HG02623 (cell line): ENCODE measurements around the gene MGMT.

Source experiments
- ATAC-seq: cut with Tn5 transposase; IDR thresholded peaks from one replicate; pipeline ENCODE4 v1.9.1; 2021; ENCODE audit warnings: moderate library complexity; ENCODE audit not compliant: unreplicated experiment

Gene MGMT

GRCh38 chr10:129647590-129647989, 180.5 kb downstream of the MGMT start:
- ATAC-seq: no peak

- no peak for ATAC-seq
Measured at GRCh38 chr10:129648856-129649255, 181.8 kb downstream of the MGMT start.

DNA sequence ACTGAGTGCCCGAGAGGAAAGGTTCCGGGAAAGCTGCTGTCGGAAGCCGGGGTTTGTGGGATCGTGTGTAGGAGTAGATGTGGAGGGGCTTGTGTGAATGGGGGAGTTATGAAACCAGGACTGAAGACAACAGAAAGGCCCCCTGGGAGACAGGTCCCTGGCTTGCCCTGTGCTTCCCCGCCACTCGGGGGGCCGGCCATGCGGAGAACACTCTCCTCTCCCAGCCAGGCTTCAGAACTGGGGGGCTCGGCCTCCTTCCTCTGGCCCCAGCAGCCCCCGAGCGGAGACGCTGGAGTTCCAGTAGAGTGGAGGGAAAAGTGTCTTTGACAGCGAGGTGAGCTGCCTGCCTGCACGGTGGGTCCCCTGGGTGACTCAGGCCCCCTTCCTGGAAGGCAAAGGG, 185.0 kb downstream of the MGMT start:
- no peak for ATAC-seq

GRCh38 chr10:129652521-129653201, 185.6 kb downstream of the MGMT start:
- no peak for ATAC-seq

GRCh38 chr10:129653428-129653827, 186.4 kb downstream of the MGMT start:
- ATAC-seq: no peak

DNA sequence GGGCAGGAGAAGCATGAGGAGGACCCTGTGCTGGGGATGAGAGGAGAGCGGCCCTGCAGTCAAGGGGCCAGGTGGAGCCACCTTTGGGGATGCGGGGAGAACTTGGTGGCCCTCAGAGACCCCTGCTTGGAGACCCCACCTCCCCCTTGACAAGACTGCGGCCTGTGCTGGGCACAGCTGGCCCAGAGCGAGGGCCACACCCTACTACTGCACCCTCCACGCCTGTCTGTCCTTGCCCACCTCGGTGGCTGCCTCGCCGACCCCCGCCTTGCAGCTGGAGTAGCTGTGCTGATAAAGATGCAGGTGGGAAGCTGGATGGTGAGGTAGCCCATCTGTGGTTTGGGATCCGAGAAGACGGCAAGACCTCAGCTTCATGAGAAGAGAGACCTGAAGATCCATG, 186.8 kb downstream of the MGMT start:
- no peak for ATAC-seq

DNA sequence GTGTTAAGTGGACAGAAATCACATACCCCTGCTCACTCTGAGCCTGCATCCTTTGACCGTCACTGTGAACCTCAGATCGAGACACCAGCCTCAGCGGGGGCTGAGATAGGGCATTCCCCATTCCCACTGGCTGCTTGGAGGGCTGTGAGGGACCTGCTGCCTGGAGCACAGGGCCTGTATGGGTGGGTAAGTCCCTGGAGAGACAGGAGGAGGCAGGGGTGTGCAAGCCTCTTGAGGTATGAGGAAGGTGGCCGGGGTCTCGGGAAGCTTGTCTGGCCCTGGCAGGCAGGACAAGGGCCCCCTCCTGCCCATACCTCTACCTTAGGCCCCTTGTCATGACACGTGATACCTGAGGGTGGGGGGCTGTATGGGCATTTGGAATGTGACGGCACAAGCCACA, 187.4 kb downstream of the MGMT start:
- ATAC-seq: no peak

DNA sequence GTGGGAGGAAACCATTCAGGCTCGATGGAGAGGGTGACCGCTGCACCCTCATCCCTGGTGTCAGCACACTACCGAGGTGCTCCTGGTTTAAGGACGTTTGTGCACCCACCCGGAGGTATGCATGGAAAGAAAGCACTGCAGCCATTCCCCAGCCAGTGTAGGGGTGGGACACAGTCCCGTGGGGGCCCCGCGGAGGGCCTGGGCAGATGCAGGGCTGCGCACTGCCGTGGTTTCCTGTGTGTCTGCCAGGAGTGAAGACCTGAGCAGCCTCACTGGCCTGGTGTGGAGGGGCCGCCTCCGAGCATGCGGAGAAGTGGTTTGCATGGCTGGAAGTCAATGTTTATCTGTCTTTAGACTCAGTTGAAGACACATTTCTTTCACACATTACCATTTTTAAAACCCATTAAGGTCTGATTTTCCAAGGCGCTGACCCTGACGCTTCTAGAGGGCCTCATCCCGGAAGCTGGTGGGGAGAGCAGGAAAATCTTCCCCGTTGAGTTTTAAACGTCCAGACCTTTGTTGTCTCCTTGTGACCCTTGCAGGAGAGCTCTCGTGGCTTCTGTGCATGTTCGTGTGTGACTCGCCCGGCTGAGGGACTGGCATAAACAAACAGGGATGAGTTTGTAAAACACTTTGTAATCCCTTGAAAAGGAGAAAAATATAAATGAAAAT, 188.1 kb downstream of the MGMT start:
- ATAC-seq: no peak

DNA sequence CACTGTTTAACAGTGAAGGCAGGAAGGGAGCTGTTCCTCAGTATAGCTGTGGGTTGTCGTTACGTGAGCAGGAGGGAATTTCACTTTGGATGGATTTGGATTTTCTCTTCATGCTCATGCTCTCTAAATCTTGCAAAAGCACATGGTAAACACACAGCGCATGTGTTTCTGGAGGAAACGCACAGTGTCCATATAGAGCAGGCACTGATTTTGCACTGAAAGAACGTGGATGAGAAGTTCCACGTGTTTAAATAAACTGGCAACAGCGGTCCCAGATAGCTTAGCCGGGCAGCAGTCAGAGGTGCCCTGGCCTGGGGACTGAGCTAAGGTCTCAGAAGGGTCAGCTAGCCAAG, 188.6 kb downstream of the MGMT start:
- no peak for ATAC-seq

DNA sequence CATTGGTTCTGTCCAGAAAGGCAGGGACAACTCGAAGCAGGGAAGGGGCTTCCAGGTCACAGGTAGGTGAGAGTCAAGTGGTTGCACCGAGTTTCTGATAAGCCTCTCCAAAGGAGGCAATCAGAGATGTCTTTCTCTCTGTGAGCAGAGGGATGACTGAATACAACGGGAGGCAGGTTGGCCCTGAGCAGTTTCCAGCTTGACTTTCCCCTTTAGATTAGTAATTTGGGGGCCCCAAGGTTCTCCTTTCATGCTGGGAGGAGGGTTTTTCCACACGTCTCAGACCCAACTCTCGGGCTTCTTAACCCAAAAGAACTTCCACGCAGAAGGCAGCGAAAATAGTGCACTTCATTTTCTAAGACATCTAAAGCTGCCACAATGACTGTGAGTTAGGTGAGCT, 189.6 kb downstream of the MGMT start:
- no peak for ATAC-seq

- ATAC-seq: no peak
Measured at GRCh38 chr10:129657297-129658017, 190.4 kb downstream of the MGMT start.

DNA sequence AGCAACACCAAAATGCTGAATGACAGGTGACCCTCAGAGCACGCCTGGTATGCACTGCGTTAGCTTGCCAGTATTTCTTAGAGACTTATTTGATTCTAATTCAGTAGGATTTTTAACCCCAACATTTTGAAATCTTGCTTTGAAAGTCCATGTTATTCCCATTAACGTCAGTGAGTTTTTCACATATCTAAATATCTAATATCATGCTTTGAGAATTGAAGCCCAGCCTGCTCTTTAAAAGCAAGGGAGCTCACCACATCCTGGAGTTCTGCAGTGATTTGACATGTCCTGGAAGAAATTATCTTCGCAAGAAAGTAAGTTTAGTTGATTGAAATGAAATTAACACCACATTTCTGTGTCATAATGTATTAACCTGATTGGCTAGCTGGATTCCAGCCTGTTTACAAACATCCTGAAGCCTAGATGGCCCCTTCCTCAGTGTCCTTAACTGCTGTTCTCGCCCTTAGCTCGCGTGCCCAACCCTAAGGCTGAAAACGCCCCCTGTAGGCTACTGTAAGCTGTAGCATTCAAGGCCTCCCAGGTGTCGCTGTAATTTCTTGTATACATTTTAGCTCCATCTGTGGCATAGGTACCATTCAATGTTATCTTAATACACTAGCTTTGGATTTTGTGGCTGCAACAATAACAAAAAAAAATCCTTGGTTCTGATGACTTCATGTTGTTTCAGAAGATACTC, 191.5 kb downstream of the MGMT start:
- ATAC-seq: no peak

DNA sequence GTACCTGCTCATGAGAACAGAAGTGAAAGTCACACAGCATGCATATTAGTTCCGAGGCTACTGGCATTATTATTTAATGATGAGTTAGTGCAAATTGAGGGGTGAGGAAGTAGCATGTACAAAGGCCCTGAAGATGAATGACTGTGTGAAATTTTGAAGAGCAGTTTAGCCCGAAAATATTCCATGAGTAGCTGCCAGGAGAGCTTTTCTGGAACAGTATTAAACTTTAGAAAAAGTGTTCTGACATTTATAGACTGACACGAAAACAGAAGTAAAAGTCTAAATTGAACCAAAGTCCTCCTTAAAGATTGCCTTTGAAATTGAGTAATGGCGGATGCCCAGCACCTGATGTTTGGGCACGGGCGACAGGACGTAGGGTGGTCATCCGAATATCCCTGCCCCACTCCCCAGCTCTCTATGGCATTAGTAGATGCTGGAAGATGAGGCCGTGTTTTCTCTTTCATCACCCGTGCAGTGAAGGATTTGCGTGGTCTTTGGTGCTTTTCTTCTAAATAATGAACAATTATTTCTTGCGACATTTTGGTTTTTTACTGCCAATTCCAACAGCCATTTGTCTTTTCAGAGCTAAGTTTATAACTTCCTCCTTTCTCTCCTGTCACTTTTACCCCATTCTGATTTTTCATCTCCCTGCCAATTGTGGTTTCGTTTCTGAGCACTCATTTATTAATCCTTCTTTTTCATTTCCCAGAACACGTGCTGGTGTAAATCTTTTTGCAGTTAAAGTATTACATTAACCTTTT, 192.6 kb downstream of the MGMT start:
- ATAC-seq: no peak

DNA sequence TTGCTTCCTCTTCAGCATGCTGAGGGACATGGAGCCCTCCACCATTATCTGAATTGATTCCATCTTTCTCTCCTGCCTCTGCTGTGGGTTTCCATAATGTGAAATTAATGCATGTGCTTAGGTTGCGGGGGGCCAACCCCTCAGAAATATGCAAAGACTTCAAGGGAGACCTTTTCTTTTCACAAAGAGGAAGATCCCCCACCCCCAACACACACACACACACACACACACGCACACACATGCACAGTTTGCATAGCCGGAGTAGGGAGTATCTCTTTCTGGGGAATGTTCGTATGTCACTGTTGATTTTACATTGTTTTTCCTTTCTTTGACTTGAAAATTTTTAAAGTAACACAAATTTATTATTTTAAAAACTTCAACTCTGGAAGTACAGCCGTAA, 193.5 kb downstream of the MGMT start:
- ATAC-seq: no peak

- no peak for ATAC-seq
Measured at GRCh38 chr10:129662426-129662825, 195.4 kb downstream of the MGMT start.

GRCh38 chr10:129670124-129670523, 203.1 kb downstream of the MGMT start:
- no peak for ATAC-seq

- no peak for ATAC-seq
Measured at GRCh38 chr10:129673292-129673691, 206.3 kb downstream of the MGMT start.

DNA sequence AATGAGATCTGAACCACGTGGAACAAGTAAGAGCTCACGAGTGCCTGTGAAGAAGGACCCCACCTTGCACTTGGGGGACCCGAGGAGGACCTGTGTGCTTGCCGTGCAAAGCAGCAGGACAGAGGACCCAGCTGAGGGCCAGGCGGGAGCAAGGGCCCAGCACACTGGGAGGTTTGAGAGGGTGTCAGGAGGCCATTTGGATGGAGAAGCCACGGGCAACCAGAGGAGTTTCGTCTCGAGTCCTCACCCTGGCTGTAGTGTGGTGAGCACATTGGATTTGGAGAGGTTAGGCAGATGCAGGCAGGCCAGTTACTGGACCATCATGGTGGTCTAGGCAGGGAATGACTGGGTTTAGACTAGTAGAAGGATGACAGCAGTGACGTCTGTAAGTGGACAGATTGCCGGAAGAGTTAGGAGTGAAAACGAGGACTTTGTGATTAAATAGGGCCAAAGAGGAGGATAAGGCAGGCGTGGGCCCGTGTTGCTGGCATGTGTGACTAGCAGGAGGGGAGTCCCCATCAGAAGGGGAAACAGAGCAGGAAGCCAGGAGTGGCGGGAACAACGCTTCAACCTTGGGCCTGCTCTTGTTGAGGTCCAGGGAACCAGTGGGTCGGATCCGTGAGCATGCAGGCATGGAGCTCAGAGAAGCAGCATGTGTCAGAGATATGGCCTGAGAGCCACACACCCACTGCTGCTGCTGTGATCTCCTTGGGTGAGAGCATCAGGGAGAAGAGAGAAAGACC, 208.2 kb downstream of the MGMT start:
- ATAC-seq: no peak

GRCh38 chr10:129676014-129676413, 209.0 kb downstream of the MGMT start:
- no peak for ATAC-seq

DNA sequence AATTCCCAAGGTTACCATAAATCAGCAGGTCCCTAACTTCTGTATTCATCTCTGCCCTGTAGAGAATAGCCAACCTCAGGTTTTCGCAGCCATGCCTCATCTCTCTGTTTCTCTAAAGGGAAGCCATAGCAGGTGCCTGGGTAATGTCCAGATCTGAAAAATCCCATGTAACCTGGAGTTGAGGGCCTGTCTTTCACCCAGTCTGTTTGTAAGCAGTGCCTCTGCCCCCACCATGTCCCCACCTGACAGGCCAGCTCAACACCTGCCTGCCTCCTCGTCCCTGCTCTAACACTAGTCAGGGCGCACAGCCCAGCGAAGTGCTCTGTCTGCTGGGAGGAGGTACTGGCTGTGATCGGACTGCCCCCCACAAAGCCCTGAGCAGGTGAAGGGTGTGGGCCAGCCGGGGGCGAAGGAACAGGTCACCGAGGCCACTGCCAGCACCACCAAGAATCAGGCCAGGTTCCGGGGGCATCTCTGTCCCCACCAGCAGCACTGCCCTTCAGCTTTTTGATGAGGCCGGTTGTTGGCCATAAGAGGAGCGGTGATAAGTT, 210.4 kb downstream of the MGMT start:
- no peak for ATAC-seq
